Stimulated activated naive B cell treated with anti-CD40 and anti-IgM and Interleukin-4, amounts not matched to agents 10 μg/mL and 1 μg/mL and 100 μg/mL, for 72 hours (primary cell): ENCODE data around the gene SLC35F5.
"Not testable (repeated sequence)": the region's sequence is repeated elsewhere in the genome, so short reads cannot be mapped to it uniquely, and the experiment has no call there.

Experiments
- ATAC-seq, 2 donors: fragments of 150-1000 bp; cut with Tn5 transposase; replicated peaks; 2 replicates each; pipeline ENCODE4 v1.10.0; 2021; ENCODE audit warnings: moderate library complexity in 1 of 2
- DNase-seq: peaks from one replicate; pipeline ENCODE4 v3.0.0; 2021
- H3K27ac Mint-ChIP-seq: one replicate; pipeline ENCODE4 v1.8.0; 2022; ENCODE audit warnings: mild to moderate bottlenecking, mixed read lengths
- H3K27me3 Mint-ChIP-seq, 2 donors: one replicate each; pipeline ENCODE4 v1.8.0; 2022; ENCODE audit warnings: mixed read lengths in 2 of 2
- H3K36me3 Mint-ChIP-seq, 2 donors: one replicate each; pipeline ENCODE4 v1.8.0; 2022; ENCODE audit warnings: mixed read lengths in 2 of 2, mild to moderate bottlenecking in 1 of 2
- H3K4me1 Mint-ChIP-seq, 2 donors: one replicate each; pipeline ENCODE4 v1.8.0; 2022; ENCODE audit warnings: mixed read lengths in 2 of 2, mild to moderate bottlenecking in 1 of 2
- H3K4me3 Mint-ChIP-seq, 2 donors: one replicate each; pipeline ENCODE4 v1.8.0; 2022; ENCODE audit warnings: mild to moderate bottlenecking in 2 of 2, mixed read lengths in 2 of 2, moderate library complexity in 1 of 2
- H3K9me3 Mint-ChIP-seq, 2 donors: one replicate each; pipeline ENCODE4 v1.8.0; 2022; ENCODE audit warnings: mixed read lengths in 2 of 2, mild to moderate bottlenecking in 1 of 2

SLC35F5 gene

DNA sequence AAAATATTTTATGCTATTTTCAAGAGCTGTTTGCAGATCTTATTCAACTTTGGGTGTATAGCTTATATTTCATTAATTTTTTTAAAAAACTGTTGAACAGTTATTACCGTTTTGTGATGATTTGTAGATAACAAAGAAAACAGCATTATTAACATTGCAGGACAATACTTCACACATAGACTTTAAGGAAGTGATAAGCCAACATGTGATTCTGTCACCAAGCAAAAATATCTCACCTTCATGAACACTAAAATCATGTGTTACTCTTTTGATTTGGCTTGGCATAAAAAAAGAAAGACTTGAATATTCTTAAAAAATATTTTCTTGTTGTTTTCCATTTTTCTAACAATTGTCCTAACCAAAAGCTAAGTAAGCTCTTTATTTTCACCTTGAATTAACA, 33.0 kb downstream of the SLC35F5 start:
- Mint-ChIP-seq H3K9me3 (peaks cover 4 to 7% of the 10 kb centered on the region in 2 donors), H3K4me1 (peaks cover 2 to 12% of the 10 kb centered on the region in 2 donors), H3K4me3 (no peak overlapping the region), H3K27ac (no peak overlapping the region), H3K27me3 (no peaks in the 10 kb centered on the region), H3K36me3 (peaks cover 26 to 31% of the 10 kb centered on the region in 2 donors)
- ATAC-seq (no peak), DNase-seq (no peak)

DNA sequence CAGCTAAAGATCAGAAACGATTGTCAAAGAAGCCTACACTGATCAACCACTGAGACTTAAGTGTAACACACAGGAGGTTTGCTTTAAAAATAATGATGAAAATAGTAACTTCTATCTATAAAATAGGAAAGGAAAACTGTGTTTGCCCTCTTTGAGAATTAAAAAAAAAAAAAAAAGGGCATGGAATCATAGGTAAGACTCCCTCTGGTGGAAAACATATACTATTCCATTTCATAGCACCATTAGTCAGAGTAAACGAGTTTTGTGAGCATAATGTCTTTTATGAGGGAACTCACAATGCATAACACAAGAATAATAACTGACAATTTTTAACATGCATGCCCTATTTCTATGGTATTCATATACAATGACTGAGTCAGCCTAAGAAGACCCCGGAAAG, 36.3 kb downstream of the SLC35F5 start:
- Mint-ChIP-seq H3K27ac (no peak overlapping the region), H3K9me3 (no peaks in the 10 kb centered on the region), H3K4me3 (no peak overlapping the region), H3K27me3 (no peaks in the 10 kb centered on the region), H3K36me3 (peaks cover 17 to 33% of the 10 kb centered on the region in 2 donors), H3K4me1 (no peaks in the 10 kb centered on the region)
- ATAC-seq = no peak
- DNase-seq = no peak

DNA sequence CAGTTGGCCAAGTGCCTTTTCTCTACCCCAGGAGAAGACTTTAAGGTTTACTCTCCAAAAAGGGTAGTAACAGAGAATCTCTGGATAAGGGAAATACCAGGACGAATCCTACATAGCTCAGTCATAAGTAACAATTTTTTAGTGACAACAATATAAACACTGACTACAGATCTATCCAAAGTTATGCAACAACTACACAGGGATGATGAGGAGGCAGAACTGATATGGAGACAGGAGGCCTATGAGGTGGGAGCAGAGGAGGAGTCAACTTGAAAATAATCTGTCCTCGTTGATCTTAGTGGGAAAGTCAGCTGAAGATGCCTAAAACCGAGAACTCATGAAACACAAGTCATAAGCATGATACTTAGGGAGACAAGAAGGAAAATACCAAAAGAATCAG, 40.2 kb downstream of the SLC35F5 start:
- no peaks in the 10 kb centered on the region for H3K9me3 Mint-ChIP-seq
- H3K36me3 Mint-ChIP-seq = peaks cover 15 to 27% of the 10 kb centered on the region in 2 donors
- DNase-seq = no peak
- H3K27ac Mint-ChIP-seq = peak overlapping the region; percentile 11
- no peaks in the 10 kb centered on the region for H3K27me3 Mint-ChIP-seq
- H3K4me3 Mint-ChIP-seq = no peak overlapping the region
- ATAC-seq = no peak
- peaks cover 0 to 4% of the 10 kb centered on the region in 2 donors for H3K4me1 Mint-ChIP-seq

DNA sequence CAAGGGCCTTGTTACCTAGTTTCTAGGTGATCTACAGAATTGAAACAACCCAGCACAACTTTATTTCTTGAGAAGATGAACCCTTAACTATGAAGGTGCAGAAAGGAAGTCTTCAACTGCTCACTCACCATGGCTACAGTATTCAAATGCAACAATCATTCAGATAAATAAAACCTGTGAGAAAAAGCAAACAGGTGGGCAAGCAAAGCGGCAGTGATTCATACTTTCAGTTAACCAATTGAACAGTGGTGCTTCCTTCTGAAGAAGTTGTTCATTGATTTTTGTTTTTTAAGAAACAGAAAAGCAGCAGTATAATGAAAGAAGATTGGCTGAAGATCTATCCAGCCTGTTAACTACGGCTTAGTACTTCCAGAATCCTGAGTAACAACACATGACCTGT, 43.5 kb downstream of the SLC35F5 start:
- Mint-ChIP-seq H3K4me1 (peaks cover 0 to 4% of the 10 kb centered on the region in 2 donors), H3K36me3 (peaks cover 13 to 20% of the 10 kb centered on the region in 2 donors), H3K4me3 (no peak overlapping the region), H3K9me3 (no peaks in the 10 kb centered on the region), H3K27ac (no peak overlapping the region), H3K27me3 (no peaks in the 10 kb centered on the region)
- DNase-seq = no peak
- no peak for ATAC-seq

DNA sequence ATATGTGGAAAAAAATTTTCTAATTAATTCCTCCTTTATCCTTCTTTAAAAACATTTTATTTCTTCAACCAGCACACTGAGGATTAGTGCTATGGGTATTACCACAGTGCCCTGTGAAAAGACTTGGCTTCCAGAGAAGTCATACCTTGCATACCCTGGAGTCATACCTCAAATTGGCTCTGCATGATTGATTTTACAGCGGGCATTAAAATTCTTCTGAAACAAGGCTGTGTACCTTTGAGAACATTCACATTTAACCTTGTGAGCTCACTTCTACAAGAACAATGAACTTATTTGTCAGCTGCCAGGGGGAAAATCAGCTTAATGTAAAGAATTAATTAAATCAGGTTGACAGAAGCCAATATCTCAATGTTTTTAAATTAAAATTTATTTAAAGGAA, 44.6 kb downstream of the SLC35F5 start:
- Mint-ChIP-seq H3K36me3 (peaks cover 14 to 17% of the 10 kb centered on the region in 2 donors), H3K27ac (no peak overlapping the region), H3K4me1 (peaks cover 0 to 4% of the 10 kb centered on the region in 2 donors), H3K9me3 (no peaks in the 10 kb centered on the region), H3K27me3 (no peaks in the 10 kb centered on the region), H3K4me3 (no peak overlapping the region)
- ATAC-seq (peak; percentile 48 to 59), DNase-seq (no peak)

DNA sequence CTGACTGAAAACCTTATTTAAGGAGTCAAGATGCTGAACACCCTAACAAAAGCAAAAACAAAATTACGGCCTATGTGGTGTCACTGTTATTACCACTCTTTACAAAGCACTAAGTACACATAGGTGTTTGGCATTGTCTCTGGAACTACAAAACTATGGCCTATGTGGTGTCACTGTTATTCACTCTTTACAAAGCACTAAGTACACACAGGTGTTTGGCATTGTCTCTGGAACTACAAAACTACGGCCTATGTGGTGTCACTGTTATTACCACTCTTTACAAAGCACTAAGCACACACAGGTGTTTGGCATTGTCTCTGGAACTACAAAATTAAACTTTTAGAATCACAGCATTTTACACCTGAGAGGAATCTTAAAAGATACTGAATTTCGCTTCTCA, 47.4 kb downstream of the SLC35F5 start:
- DNase-seq = no peak
- H3K27me3 Mint-ChIP-seq = no peaks in the 10 kb centered on the region
- H3K36me3 Mint-ChIP-seq = peaks cover 7 to 11% of the 10 kb centered on the region in 2 donors
- no peak overlapping the region for H3K4me3 Mint-ChIP-seq
- H3K27ac Mint-ChIP-seq = no peak overlapping the region
- H3K4me1 Mint-ChIP-seq = peaks cover 0 to 4% of the 10 kb centered on the region in 2 donors
- no peak for ATAC-seq
- no peaks in the 10 kb centered on the region for H3K9me3 Mint-ChIP-seq

DNA sequence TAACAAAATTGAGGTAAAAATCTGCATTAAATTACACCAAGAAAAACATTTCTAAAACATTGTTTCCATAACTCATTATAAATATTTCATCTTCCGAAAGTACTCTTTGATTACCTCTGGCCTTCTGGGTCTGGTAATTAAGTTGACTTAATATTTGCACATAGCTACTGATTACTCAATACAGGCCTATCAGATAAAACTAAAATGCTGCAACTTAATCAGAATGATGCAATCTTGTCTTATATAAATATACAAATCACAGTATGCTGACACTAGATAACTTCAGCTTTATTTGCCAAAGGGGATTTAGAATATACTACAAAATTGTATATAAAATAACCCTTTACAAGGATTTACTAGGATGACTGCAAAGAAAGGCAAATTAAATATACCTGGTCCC, 49.3 kb downstream of the SLC35F5 start:
- DNase-seq = no peak
- H3K4me3 Mint-ChIP-seq = no peak overlapping the region

DNA sequence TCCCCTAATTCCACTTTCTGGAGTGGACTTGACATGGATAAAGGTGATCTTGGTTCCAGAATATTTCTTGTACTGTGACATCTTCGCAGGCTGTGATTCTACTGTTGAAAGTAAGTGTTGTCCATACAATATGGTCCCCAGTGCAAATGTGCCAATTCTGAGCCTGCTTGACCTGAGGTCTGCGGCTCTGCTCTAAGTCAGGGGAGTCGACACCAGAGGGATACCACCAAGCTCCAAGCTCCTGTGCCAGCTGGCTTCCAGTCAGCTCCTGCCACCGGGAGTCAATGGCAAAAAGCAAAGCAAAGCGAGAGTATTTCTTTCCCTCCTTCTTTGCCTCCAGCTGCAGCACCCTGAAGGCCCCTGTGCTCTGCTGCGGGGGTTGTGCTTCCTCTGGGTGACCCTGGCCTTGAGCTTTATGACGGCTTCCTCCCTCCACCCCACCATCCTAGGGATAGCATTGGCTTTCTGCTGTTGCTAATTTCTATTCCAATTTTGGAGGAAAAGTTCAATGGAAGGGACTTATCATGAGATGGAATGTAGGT, 50.4 kb downstream of the SLC35F5 start:
- ATAC-seq = no peak
- peaks cover 8 to 16% of the 10 kb centered on the region in 2 donors for H3K36me3 Mint-ChIP-seq

More for the DNA sequence above, 49.3 kb downstream of the SLC35F5 start:
- Mint-ChIP-seq H3K4me1 (peaks cover 0 to 4% of the 10 kb centered on the region in 2 donors), H3K36me3 (peaks cover 8 to 19% of the 10 kb centered on the region in 2 donors), H3K27ac (no peak overlapping the region), H3K27me3 (no peaks in the 10 kb centered on the region), H3K9me3 (no peaks in the 10 kb centered on the region)
- ATAC-seq = no peak

DNA sequence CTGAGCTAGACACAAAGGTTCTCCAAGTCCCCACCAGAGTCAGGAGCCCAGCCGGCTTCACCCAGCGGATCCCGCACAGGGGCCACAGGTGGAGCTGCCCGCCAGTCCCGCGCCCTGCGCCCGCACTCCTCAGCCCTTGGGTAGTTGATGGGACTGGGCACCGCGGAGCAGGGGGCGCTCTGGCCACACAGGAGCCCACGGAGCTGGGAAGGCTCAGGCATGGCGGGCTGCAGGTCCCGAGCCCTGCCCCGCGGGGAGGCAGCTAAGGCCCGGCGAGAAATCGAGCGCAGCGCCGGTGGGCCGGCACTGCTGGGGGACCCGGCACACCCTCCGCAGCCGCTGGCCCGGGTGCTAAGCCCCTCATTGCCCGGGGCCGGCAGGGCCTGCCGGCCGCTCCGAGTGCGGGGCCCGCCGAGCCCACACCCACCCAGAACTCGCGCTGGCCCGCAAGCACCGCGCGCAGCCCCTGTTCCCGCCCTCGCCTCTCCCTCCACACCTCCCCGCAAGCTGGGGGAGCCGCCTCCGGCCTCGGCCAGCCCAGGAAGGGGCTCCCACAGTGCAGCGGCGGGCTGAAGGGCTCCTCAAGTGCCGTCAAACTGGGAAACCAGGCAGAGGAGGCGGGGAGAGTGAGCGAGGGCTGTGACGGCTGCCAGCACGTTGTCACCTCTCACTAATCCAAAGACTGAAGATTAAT, 52.0 kb downstream of the SLC35F5 start:
- DNase-seq, ATAC-seq, H3K27ac Mint-ChIP-seq, H3K9me3 Mint-ChIP-seq, H3K4me3 Mint-ChIP-seq, H3K27me3 Mint-ChIP-seq: not testable (repeated sequence)
- peaks cover 8 to 22% of the 10 kb centered on the region in 2 donors for H3K36me3 Mint-ChIP-seq
- H3K4me1 Mint-ChIP-seq = peaks cover 9 to 14% of the 10 kb centered on the region in 2 donors

More for the DNA sequence above, 50.4 kb downstream of the SLC35F5 start:
- Mint-ChIP-seq H3K9me3 (no peaks in the 10 kb centered on the region), H3K4me1 (no peaks in the 10 kb centered on the region), H3K4me3 (no peak overlapping the region), H3K27me3 (no peaks in the 10 kb centered on the region), H3K27ac (no peak overlapping the region)
- DNase-seq = no peak

DNA sequence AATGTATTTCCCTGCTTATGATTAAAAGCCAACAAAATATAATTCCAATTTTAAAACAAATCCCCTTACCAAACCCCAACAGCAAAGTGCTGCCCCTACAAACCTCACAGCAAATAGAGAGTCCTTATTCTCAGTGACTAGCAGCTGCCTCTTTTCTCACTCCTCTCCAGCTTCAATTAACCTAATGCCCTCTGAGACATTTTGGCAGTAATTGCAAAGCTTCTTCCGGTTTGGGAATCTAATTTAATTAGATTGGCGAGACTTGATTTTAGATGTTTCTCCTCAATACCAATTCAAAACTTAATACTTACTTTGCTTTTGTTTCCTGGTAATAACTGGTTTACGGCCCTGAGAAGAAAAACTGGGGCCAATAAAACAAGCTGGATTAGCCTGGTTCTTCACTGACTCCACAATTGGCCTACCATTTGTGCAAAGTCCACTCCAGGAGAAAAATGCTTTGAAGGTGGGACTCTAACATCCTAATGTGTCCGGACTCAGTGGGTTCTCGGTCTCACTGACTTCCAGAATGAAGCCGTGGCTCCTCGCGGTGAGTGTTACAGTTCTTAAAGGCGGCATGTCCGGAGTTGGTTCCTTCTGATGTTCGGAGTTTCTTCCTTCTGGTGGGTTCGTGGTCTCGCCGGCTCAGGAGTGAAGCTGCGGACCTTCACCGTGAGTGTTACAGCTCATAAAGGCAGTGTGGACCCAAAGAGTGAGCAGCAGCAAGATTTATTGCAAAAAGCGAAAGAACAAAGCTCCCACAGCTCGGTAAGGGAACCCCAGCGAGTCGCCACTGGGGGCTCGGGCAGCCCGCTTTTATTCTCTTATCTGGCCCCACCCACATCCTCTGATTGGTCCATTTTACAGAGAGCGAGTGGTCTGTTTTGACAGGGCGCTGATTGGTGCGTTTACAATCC, 52.8 kb downstream of the SLC35F5 start:
- Mint-ChIP-seq H3K36me3 (peaks cover 8 to 22% of the 10 kb centered on the region in 2 donors), H3K9me3 (no peaks in the 10 kb centered on the region)

DNA sequence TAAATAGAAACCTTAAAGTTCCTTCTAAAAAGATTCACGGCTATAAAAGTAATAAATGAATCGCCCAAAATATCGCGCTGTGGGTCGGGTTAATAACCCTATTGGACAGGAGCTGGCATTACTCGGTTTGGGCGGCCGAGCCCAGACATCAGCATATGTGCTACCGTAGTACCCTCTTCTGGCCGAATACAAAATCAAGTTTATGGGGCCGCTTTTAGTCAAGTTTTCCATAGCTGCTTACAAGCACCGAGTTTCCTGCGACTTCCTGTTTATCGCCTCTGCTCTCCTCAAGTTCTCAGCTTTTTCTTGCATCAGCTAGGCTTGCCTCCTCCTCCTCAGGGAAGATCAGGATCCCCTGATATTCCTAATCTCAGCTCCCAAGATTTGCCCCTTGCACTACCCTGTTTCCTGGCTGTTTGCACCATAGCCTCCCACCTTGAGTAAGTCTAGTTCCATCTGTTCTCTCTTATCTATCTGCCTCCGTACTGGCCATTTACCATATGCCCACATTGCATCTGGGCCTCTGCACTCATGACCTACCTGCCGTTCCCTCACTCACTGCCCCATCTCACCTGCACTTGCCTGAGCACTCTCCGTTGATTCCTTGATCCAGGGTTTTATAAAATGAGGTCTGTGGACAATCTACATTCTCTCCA, 56.1 kb downstream of the SLC35F5 start:
- peak overlapping the region; percentile 94 for H3K27ac Mint-ChIP-seq
- peaks cover 3 to 7% of the 10 kb centered on the region in 2 donors for H3K9me3 Mint-ChIP-seq
- no peaks in the 10 kb centered on the region for H3K27me3 Mint-ChIP-seq
- DNase-seq (peak; percentile 64), ATAC-seq (peak; percentile 89 to 91)
- peaks cover 14 to 35% of the 10 kb centered on the region in 2 donors for H3K36me3 Mint-ChIP-seq
- peak overlapping the region; percentile 73 to 74 for H3K4me3 Mint-ChIP-seq
- peaks cover 30 to 42% of the 10 kb centered on the region in 2 donors for H3K4me1 Mint-ChIP-seq

More for the DNA sequence above, 52.8 kb downstream of the SLC35F5 start:
- H3K4me3 Mint-ChIP-seq = no peak overlapping the region
- ATAC-seq (no peak), DNase-seq (no peak)
- H3K27ac Mint-ChIP-seq = peak overlapping the region; percentile 14
- no peaks in the 10 kb centered on the region for H3K27me3 Mint-ChIP-seq
- H3K4me1 Mint-ChIP-seq = peaks cover 16 to 22% of the 10 kb centered on the region in 2 donors

DNA sequence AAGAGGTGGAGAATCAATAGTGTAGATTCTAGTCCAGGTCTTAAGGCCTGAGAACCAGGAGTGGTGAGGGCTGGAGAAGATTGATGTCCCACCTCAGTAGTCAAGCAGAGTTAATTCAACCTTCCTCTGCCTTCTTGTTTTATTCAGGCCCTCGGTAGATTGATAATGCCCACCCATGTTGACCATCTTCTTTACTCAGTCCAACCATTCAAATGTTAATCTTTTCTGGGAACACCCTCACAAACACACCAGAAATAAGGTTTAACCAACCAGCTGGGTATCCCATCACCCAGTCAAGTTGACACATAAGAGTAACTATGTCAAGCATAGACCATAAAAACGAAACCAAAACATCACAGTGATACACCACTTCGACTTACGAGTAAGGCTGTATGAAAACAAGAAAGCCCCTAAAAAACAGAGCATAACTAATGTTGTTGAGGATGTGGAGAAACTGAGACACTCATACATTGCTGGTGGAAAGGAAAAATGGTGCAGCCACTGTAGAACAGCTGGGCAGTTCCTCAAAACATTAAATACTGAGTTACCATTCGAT, 57.5 kb downstream of the SLC35F5 start:
- peak overlapping the region; percentile 73 to 74 for H3K4me3 Mint-ChIP-seq
- DNase-seq (no peak), ATAC-seq (peak; percentile 60 to 71)
- H3K27me3 Mint-ChIP-seq = no peaks in the 10 kb centered on the region
- H3K4me1 Mint-ChIP-seq = peaks cover 40 to 55% of the 10 kb centered on the region in 2 donors
- H3K27ac Mint-ChIP-seq = peak overlapping the region; percentile 94
- peaks cover 8 to 9% of the 10 kb centered on the region in 2 donors for H3K9me3 Mint-ChIP-seq
- H3K36me3 Mint-ChIP-seq = peaks cover 15 to 42% of the 10 kb centered on the region in 2 donors

DNA sequence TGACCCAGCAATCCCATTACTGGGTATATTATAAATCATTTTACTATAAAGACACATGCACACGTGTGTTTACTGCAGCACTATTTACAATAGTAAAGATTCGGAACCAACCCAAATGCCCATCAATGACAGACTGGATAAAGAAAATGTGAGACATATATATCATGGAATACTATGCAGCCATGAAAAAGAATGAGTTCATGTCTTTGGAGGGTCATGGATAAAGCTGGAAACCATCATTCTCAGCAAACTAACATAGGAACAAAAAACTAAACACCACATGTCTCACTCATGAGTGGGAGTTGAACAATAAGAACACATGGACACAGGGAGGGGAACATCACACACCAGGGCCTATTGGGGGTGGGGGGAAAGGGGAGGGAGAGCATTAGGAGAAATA, 58.2 kb downstream of the SLC35F5 start:
- not testable (repeated sequence) for H3K27ac Mint-ChIP-seq, H3K27me3 Mint-ChIP-seq, DNase-seq, ATAC-seq, H3K4me3 Mint-ChIP-seq
- H3K4me1 Mint-ChIP-seq = peaks cover 47 to 63% of the 10 kb centered on the region in 2 donors
- peaks cover 17 to 42% of the 10 kb centered on the region in 2 donors for H3K36me3 Mint-ChIP-seq
- H3K9me3 Mint-ChIP-seq = peaks cover 11 to 12% of the 10 kb centered on the region in 2 donors
